PC-3 (cell line): Measurements from ENCODE around the gene GNB2.

ENCODE experiments used
- CTCF ChIP-seq: fragments of 300-600 bp; sonication (generic); conservative IDR thresholded peaks from 2 replicates; pipeline ENCODE4 v1.5.1; 2017; ENCODE audit warnings: antibody characterized with exemption, low read depth, mild to moderate bottlenecking, low read length
- EZH2phosphoT487 ChIP-seq: fragments of 300-600 bp; sonication (generic); IDR thresholded peaks from 2 replicates; pipeline ENCODE4 v1.6.1; 2018; ENCODE audit warnings: mild to moderate bottlenecking, antibody characterized with exemption, low read length, borderline replicate concordance

GRCh38 chr7:100723732-100724275 is 50.3 kb downstream of the GNB2 start:
- no peak for TF ChIP-seq CTCF
- no peak for TF ChIP-seq EZH2phosphoT487
